ENCODE measurements around the gene MICB. TPM values are rescaled to one million over a fixed set of nuclear protein-coding genes. Genes with fewer than 3 reads are reported as not detected.

The MICB gene
- total RNA-seq, 1 experiment from 2014 or later = 72.1 TPM

DNA sequence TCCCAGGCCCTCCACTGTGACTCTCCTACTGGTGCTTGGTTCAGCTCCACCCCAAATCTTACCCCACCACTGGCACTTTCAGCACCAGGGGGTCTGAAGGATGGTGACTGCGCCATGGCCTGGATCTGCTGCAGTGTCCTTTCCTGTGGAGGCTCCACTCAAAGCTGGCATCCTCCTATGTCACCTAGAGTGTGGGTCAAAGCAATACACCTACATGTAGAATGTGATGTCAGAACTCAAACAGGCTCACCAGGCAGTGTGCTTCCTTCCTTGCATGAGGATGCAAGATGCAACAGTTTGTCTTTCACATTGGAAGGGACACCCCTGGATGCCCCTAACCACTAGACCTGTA is 32.8 kb upstream of the MICB start:
- no peak for TF ChIP-seq SIN3A (IDR thresholded peaks at IDR 0.05; ENCODE audit: borderline replicate concordance, insufficient read depth, low read depth, low read length)
- TF ChIP-seq TCF7L2 (IDR thresholded peaks at IDR 0.05; ENCODE audit: low read depth, low read length) = no peak
- no peak for TF ChIP-seq POLR2AphosphoS5 (IDR thresholded peaks at IDR 0.05; ENCODE audit: low read depth, low read length)
- TF ChIP-seq, protein P1, sequence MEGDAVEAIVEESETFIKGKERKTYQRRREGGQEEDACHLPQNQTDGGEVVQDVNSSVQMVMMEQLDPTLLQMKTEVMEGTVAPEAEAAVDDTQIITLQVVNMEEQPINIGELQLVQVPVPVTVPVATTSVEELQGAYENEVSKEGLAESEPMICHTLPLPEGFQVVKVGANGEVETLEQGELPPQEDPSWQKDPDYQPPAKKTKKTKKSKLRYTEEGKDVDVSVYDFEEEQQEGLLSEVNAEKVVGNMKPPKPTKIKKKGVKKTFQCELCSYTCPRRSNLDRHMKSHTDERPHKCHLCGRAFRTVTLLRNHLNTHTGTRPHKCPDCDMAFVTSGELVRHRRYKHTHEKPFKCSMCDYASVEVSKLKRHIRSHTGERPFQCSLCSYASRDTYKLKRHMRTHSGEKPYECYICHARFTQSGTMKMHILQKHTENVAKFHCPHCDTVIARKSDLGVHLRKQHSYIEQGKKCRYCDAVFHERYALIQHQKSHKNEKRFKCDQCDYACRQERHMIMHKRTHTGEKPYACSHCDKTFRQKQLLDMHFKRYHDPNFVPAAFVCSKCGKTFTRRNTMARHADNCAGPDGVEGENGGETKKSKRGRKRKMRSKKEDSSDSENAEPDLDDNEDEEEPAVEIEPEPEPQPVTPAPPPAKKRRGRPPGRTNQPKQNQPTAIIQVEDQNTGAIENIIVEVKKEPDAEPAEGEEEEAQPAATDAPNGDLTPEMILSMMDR (IDR thresholded peaks at IDR 0.05) = no peak
- TF ChIP-seq, protein P2, sequence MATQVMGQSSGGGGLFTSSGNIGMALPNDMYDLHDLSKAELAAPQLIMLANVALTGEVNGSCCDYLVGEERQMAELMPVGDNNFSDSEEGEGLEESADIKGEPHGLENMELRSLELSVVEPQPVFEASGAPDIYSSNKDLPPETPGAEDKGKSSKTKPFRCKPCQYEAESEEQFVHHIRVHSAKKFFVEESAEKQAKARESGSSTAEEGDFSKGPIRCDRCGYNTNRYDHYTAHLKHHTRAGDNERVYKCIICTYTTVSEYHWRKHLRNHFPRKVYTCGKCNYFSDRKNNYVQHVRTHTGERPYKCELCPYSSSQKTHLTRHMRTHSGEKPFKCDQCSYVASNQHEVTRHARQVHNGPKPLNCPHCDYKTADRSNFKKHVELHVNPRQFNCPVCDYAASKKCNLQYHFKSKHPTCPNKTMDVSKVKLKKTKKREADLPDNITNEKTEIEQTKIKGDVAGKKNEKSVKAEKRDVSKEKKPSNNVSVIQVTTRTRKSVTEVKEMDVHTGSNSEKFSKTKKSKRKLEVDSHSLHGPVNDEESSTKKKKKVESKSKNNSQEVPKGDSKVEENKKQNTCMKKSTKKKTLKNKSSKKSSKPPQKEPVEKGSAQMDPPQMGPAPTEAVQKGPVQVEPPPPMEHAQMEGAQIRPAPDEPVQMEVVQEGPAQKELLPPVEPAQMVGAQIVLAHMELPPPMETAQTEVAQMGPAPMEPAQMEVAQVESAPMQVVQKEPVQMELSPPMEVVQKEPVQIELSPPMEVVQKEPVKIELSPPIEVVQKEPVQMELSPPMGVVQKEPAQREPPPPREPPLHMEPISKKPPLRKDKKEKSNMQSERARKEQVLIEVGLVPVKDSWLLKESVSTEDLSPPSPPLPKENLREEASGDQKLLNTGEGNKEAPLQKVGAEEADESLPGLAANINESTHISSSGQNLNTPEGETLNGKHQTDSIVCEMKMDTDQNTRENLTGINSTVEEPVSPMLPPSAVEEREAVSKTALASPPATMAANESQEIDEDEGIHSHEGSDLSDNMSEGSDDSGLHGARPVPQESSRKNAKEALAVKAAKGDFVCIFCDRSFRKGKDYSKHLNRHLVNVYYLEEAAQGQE (IDR thresholded peaks at IDR 0.05; ENCODE audit: insufficient read depth in 1 of 2, low read depth in 2 of 2, low read length in 1 of 2) = no peak
- H3K4me3 ChIP-seq (ENCODE audit: low read depth in 2 of 2, low read length in 2 of 2) = no peak overlapping the region

GRCh38 chr6:31465718-31466117 is 32.2 kb upstream of the MICB start:
- DNase-seq (ENCODE audit: low read depth, low spot score) (no peak), ATAC-seq (no peak)
- intact Hi-C loops (cut with micrococcal nuclease; ENCODE audit: unreplicated experiment) = no loop called here
- no peaks in the 10 kb centered on the region for H3K27me3 ChIP-seq (ENCODE audit: control insufficient read depth, insufficient read depth, low read length)
- ChIA-PET POLR2A (no interaction called here), CTCF (no interaction called here)
- no peaks in the 10 kb centered on the region for H3K9me3 ChIP-seq (ENCODE audit: control insufficient read depth, insufficient read depth, low read depth, low read length)
- H3K4me1 ChIP-seq (ENCODE audit: control insufficient read depth, insufficient read depth, low read length) = peaks cover 4% of the 10 kb centered on the region
- no peaks in the 10 kb centered on the region for H3K36me3 ChIP-seq (ENCODE audit: control insufficient read depth, insufficient read depth, low read length)
- no peak overlapping the region for H3K4me3 ChIP-seq (ENCODE audit: low read depth in 2 of 2, low read length in 2 of 2)
- H3K27ac ChIP-seq (ENCODE audit: low read length) = no peak overlapping the region
- TF ChIP-seq TCF7L2 (IDR thresholded peaks at IDR 0.05; ENCODE audit: low read depth, low read length) (no peak), SIN3A (IDR thresholded peaks at IDR 0.05; ENCODE audit: borderline replicate concordance, insufficient read depth, low read depth, low read length) (no peak), POLR2AphosphoS5 (IDR thresholded peaks at IDR 0.05; ENCODE audit: low read depth, low read length) (no peak)
- TF ChIP-seq, protein P1 (IDR thresholded peaks at IDR 0.05) = no peak
- TF ChIP-seq, protein P2 (IDR thresholded peaks at IDR 0.05; ENCODE audit: insufficient read depth in 1 of 2, low read depth in 2 of 2, low read length in 1 of 2) = no peak
- no TSS peak for BruUV-seq (replicated peaks)
- in situ Hi-C loops (cut with HindIII; ENCODE audit: low pct_unique_long_range_greater_than_20kb, low sequenced_read_pairs) = no loop called here

More for the DNA sequence above, 32.8 kb upstream of the MICB start:
- Histone ChIP-seq H3K4me1 (ENCODE audit: control insufficient read depth, insufficient read depth, low read length) (peaks cover 4% of the 10 kb centered on the region), H3K27ac (ENCODE audit: low read length) (no peak overlapping the region), H3K9me3 (ENCODE audit: control insufficient read depth, insufficient read depth, low read depth, low read length) (no peaks in the 10 kb centered on the region), H3K36me3 (ENCODE audit: control insufficient read depth, insufficient read depth, low read length) (no peaks in the 10 kb centered on the region), H3K27me3 (ENCODE audit: control insufficient read depth, insufficient read depth, low read length) (no peaks in the 10 kb centered on the region)
- POLR2A ChIA-PET = no interaction called here
- DNase-seq (ENCODE audit: low read depth, low spot score) = no peak
- in situ Hi-C loops (cut with HindIII; ENCODE audit: low pct_unique_long_range_greater_than_20kb, low sequenced_read_pairs) = no loop called here
- CTCF ChIA-PET = no interaction called here
- intact Hi-C loops (cut with micrococcal nuclease; ENCODE audit: unreplicated experiment) = no loop called here
- ATAC-seq = no peak
- no TSS peak for BruUV-seq (replicated peaks)
